ENCODE measurements around the gene HIC1. TPM values are rescaled to one million over a fixed set of nuclear protein-coding genes. Genes with fewer than 3 reads are reported as not detected.

Gene HIC1
- polyA plus RNA-seq, 1 donor (not counting 4 experiments of a cell fraction or from before 2014, with no cell fraction given) = 0.64 TPM

DNA sequence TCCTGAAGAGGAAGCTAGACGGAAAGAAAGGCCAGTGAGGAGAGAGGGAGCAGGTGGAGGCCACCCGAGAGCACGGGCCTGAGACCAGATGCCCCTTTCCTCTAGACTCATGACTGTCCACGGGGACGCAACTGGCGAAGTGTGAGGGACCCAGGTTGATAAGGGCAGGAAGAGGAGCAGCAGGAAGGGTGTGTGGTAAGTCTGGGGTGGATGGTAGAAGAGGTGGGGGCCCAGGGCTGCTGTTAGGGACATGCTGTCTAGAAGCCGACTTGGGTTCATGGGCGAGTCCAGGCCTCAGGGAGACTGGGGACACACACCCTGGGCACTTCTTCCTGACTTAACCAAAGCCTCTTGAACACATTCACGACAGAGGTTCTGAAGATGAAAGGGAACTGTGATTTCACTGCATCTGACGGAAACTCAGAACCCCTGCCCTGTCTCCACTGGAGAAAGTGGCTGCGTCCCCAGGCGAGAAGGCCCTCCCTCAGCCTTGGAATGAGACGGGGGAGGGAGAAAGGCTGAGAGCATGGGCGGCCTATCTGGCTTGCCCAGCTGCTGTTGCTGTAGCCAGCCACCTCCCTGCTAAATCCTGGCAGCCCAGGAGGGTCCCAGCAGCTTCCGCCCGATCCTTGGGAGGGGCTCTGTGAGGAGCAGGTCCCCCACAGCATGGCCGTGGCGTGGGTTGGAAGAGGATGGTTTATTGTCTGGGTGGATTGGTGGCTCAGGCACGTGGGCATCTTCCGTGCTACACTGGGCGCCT is 6.0 kb downstream of the HIC1 start:
- no peak for FAIRE-seq
- H3K4me2 ChIP-seq (ENCODE audit: control insufficient read depth, extremely low read depth, insufficient read depth, low read depth, low read length) = no peak overlapping the region
- dilution Hi-C loops (cut with MboI; ENCODE audit: extremely low pct_ligation_motif_present, low sequenced_read_pairs) = no loop called here
- peaks cover 4% of the 10 kb centered on the region for H4K20me1 ChIP-seq (ENCODE audit: control insufficient read depth, extremely low read depth, insufficient read depth, low read length)
- no peak overlapping the region for H3K27ac ChIP-seq (ENCODE audit: control insufficient read depth, insufficient read depth, low read length)
- no peaks in the 10 kb centered on the region for H3K4me1 ChIP-seq (ENCODE audit: control insufficient read depth, extremely low read depth, insufficient read depth, low read length)
- no peak overlapping the region for H2AFZ ChIP-seq (ENCODE audit: control insufficient read depth, low read length)
- DNase-seq (ENCODE audit: low read depth, low spot score) = no peak
- no peak overlapping the region for H3K4me3 ChIP-seq (ENCODE audit: control insufficient read depth in 2 of 3, extremely low read depth in 1 of 3, insufficient read depth in 2 of 3, low read depth in 1 of 3, low read length in 3 of 3)
- H3K36me3 ChIP-seq (ENCODE audit: control insufficient read depth in 2 of 2, extremely low read depth in 1 of 2, insufficient read depth in 2 of 2, low read length in 2 of 2) = peaks cover 17 to 19% of the 10 kb centered on the region in 2 experiments
- H3K9ac ChIP-seq (ENCODE audit: control insufficient read depth, extremely low read depth, insufficient read depth, low read length) = no peak overlapping the region
- H3K9me1 ChIP-seq (ENCODE audit: control insufficient read depth, extremely low read depth, insufficient read depth, low read length) = no peaks in the 10 kb centered on the region
- TF ChIP-seq EZH2 (IDR thresholded peaks at IDR 0.05; ENCODE audit: low read length) = no peak
- TF ChIP-seq, protein P1, sequence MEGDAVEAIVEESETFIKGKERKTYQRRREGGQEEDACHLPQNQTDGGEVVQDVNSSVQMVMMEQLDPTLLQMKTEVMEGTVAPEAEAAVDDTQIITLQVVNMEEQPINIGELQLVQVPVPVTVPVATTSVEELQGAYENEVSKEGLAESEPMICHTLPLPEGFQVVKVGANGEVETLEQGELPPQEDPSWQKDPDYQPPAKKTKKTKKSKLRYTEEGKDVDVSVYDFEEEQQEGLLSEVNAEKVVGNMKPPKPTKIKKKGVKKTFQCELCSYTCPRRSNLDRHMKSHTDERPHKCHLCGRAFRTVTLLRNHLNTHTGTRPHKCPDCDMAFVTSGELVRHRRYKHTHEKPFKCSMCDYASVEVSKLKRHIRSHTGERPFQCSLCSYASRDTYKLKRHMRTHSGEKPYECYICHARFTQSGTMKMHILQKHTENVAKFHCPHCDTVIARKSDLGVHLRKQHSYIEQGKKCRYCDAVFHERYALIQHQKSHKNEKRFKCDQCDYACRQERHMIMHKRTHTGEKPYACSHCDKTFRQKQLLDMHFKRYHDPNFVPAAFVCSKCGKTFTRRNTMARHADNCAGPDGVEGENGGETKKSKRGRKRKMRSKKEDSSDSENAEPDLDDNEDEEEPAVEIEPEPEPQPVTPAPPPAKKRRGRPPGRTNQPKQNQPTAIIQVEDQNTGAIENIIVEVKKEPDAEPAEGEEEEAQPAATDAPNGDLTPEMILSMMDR (optimal IDR thresholded peaks at IDR 0.05 in 1 of 3, IDR thresholded peaks at IDR 0.05 in 1 of 3, conservative IDR thresholded peaks at IDR 0.05 in 1 of 3; ENCODE audit: extremely low read depth in 1 of 3, insufficient read depth in 2 of 3, low read length in 3 of 3) = no peak
- peaks cover 5% of the 10 kb centered on the region for H3K79me2 ChIP-seq (ENCODE audit: control insufficient read depth, insufficient read depth, low read length)
- peaks cover 7% of the 10 kb centered on the region for H3K27me3 ChIP-seq (ENCODE audit: control insufficient read depth, extremely low read depth, insufficient read depth, low read length)
- no peaks in the 10 kb centered on the region for H3K9me3 ChIP-seq (ENCODE audit: control insufficient read depth, low read depth, low read length)

DNA sequence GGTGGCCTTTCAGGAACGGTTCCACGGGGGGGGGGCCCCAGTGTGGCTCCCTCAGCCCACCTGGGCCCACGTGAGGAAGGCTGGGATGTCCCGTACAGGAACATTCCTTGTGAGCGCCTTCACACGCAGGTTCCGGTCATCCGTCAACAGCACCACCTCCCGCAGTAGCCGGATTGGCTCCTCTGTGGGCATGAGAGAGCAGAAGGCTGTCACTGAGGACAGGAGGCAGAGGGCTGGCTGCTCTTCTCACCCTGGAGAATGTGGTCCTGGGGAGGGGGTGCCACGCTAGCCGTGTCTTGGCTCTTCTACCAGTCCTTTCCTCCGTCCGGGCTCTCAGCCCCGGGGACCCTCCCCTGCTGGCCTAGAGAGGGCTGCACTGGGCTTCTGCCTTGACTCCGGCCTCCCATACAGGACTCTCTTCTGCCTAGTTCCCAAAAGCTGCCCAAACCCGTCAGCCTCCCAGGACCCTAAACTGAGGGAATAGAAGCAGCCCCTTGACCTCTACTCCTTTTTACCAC is 6.6 kb downstream of the HIC1 start:
- peaks cover 5% of the 10 kb centered on the region for H3K79me2 ChIP-seq (ENCODE audit: control insufficient read depth, insufficient read depth, low read length)
- H2AFZ ChIP-seq (ENCODE audit: control insufficient read depth, low read length) = no peak overlapping the region
- no peak overlapping the region for H3K27ac ChIP-seq (ENCODE audit: control insufficient read depth, insufficient read depth, low read length)
- peaks cover 2% of the 10 kb centered on the region for H3K27me3 ChIP-seq (ENCODE audit: control insufficient read depth, extremely low read depth, insufficient read depth, low read length)
- FAIRE-seq (no peak), DNase-seq (ENCODE audit: low read depth, low spot score) (no peak)
- no peak overlapping the region for H3K4me3 ChIP-seq (ENCODE audit: control insufficient read depth in 2 of 3, extremely low read depth in 1 of 3, insufficient read depth in 2 of 3, low read depth in 1 of 3, low read length in 3 of 3)
- peaks cover 17 to 22% of the 10 kb centered on the region in 2 experiments for H3K36me3 ChIP-seq (ENCODE audit: control insufficient read depth in 2 of 2, extremely low read depth in 1 of 2, insufficient read depth in 2 of 2, low read length in 2 of 2)
- TF ChIP-seq, protein P1 (optimal IDR thresholded peaks at IDR 0.05 in 1 of 3, IDR thresholded peaks at IDR 0.05 in 1 of 3, conservative IDR thresholded peaks at IDR 0.05 in 1 of 3; ENCODE audit: extremely low read depth in 1 of 3, insufficient read depth in 2 of 3, low read length in 3 of 3) = no peak
- TF ChIP-seq EZH2 (IDR thresholded peaks at IDR 0.05; ENCODE audit: low read length) = no peak
- no peaks in the 10 kb centered on the region for H3K9me1 ChIP-seq (ENCODE audit: control insufficient read depth, extremely low read depth, insufficient read depth, low read length)
- no peak overlapping the region for H3K9ac ChIP-seq (ENCODE audit: control insufficient read depth, extremely low read depth, insufficient read depth, low read length)
- H3K9me3 ChIP-seq (ENCODE audit: control insufficient read depth, low read depth, low read length) = no peaks in the 10 kb centered on the region
- no peak overlapping the region for H3K4me2 ChIP-seq (ENCODE audit: control insufficient read depth, extremely low read depth, insufficient read depth, low read depth, low read length)
- H3K4me1 ChIP-seq (ENCODE audit: control insufficient read depth, extremely low read depth, insufficient read depth, low read length) = no peaks in the 10 kb centered on the region
- dilution Hi-C loops (cut with MboI; ENCODE audit: extremely low pct_ligation_motif_present, low sequenced_read_pairs) = no loop called here
- peaks cover 4% of the 10 kb centered on the region for H4K20me1 ChIP-seq (ENCODE audit: control insufficient read depth, extremely low read depth, insufficient read depth, low read length)
